PC-9 (cell line): Measurements from ENCODE around the gene EPS8L2. TPM values are rescaled to one million over a fixed set of nuclear protein-coding genes. Genes with fewer than 3 reads are reported as not detected.
A peak's percentile ranks its signal among the peaks of the same experiment; 100 is the strongest.

Experiments used
- BruUV-seq: library from RNA; stranded (reverse); fragments of 400-500 nt; replicated peaks from 2 replicates; lab custom pipeline; 2021; lab: Mats Ljungman, UMichigan
- CTCF ChIA-PET: fragments of 300-600 bp; sonication (Branson Sonifier 250); formaldehyde crosslinking; loops from one replicate; lab custom pipeline; 2022; ENCODE audit warnings: antibody characterized with exemption; lab: Charles Lee
- POLR2A ChIA-PET: fragments of 300-600 bp; sonication (Branson Sonifier 250); formaldehyde crosslinking; loops from one replicate; lab custom pipeline; 2022; ENCODE audit warnings: antibody characterized with exemption; ENCODE audit not compliant: unreplicated experiment; lab: Charles Lee
- DNase-seq, 2 experiments: peaks; one replicate each; pipeline versions ENCODE4 v3.0.0 to v3.0.0-alpha.2; 2015 to 2022; ENCODE audit warnings: mixed read lengths in 1 of 2
- H2AFZ ChIP-seq: fragments of 200-600 bp; sonication (generic); 2 replicates; pipeline ENCODE4 v1.8.1; 2017; ENCODE audit warnings: antibody characterized with exemption
- H3F3A ChIP-seq: fragments of 200-600 bp; sonication (generic); 2 replicates; pipeline ENCODE4 v1.8.1; 2017; ENCODE audit warnings: antibody characterized with exemption, mild to moderate bottlenecking, low read depth; ENCODE audit not compliant: insufficient read depth
- H3K27ac ChIP-seq: fragments of 200-600 bp; sonication (generic); 2 replicates; pipeline ENCODE4 v1.6.1; 2016; ENCODE audit warnings: mixed run types
- H3K27me3 ChIP-seq: fragments of 200-600 bp; sonication (generic); 2 replicates; pipeline ENCODE4 v1.6.1; 2016; ENCODE audit warnings: low read depth, mixed run types; ENCODE audit not compliant: insufficient read depth
- H3K36me3 ChIP-seq: fragments of 200-600 bp; sonication (generic); 2 replicates; pipeline ENCODE4 v1.6.1; 2016; ENCODE audit warnings: low read depth, mixed run types
- H3K4me1 ChIP-seq: fragments of 200-600 bp; sonication (generic); replicated peaks from 2 replicates; pipeline ENCODE4 v1.6.1; 2016; ENCODE audit warnings: mixed run types; ENCODE audit not compliant: insufficient read depth
- H3K4me2 ChIP-seq: fragments of 200-600 bp; sonication (generic); 2 replicates; pipeline ENCODE4 v1.6.1; 2017; ENCODE audit warnings: mixed run types
- H3K4me3 ChIP-seq: fragments of 200-600 bp; sonication (generic); 2 replicates; pipeline ENCODE4 v1.6.1; 2016; ENCODE audit warnings: mixed run types
- H3K79me2 ChIP-seq: fragments of 200-600 bp; sonication (generic); 2 replicates; pipeline ENCODE4 v1.6.1; 2017; ENCODE audit warnings: low read depth, mixed run types
- H3K9me2 ChIP-seq: fragments of 200-600 bp; sonication (generic); 2 replicates; pipeline ENCODE4 v1.8.1; 2017; ENCODE audit warnings: mild to moderate bottlenecking; ENCODE audit not compliant: insufficient read depth
- H3K9me3 ChIP-seq: fragments of 200-600 bp; sonication (generic); 2 replicates; pipeline ENCODE4 v1.8.1; 2016; ENCODE audit warnings: low read depth; ENCODE audit not compliant: insufficient read depth
- H4K20me1 ChIP-seq: fragments of 200-600 bp; sonication (generic); 2 replicates; pipeline ENCODE4 v1.8.1; 2017; ENCODE audit not compliant: insufficient read depth
- EZH2 ChIP-seq: fragments of 200-600 bp; sonication (generic); IDR thresholded peaks from 2 replicates; pipeline ENCODE4 v1.8.0; 2017; ENCODE audit warnings: antibody characterized with exemption, low read depth
- intact Hi-C: fragments of 100-400 bp; cut with micrococcal nuclease; formaldehyde crosslinking; loops from one replicate; pipeline ENCODE4 v1.10.0; 2022; ENCODE audit not compliant: unreplicated experiment
- total RNA-seq: library from RNA; stranded (reverse); gene quantifications from 2 replicates; pipeline ENCODE4 v1.2.3, GENCODE V29; 2021
- TF ChIP-seq, protein P1 (sequence below): fragments of 200-600 bp; sonication (generic); conservative IDR thresholded peaks from 2 replicates; pipeline ENCODE4 v1.6.1; 2017; ENCODE audit warnings: mixed run types, antibody characterized with exemption, mild to moderate bottlenecking, moderate library complexity

Gene EPS8L2
- total RNA-seq, 1 experiment from 2014 or later: 229 TPM

DNA sequence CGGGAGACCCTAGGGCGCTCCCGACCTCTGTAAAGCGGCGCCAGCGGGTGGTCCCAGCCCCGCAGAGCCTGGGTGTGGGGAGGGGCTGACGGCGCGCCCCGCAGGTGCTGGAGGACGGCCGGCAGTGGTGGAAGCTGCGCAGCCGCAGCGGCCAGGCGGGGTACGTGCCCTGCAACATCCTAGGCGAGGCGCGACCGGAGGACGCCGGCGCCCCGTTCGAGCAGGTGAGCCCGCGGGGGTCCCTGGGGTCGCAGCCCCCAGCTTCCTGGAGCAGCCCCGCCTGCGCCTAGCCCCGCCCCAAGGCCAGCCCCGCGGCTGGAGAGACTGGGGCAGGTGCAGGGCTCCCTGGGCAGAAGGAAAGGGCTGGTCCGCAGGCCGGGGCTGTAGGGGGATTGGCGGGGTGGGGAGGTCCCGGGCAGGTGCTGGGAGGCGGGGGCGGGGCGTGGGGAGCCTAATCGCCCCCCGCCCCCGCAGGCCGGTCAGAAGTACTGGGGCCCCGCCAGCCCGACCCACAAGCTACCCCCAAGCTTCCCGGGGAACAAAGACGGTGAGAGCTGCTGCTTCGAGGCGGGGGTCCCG, 19.7 kb downstream of the EPS8L2 start:
- POLR2A ChIA-PET: interaction anchor here (0.5 to 1.4 kb wide), 5 partner anchors 19 to 84 kb away, joined by 3 to 8 read pairs (median 5); partner anchors contain the start of genes DEAF1, RPLP2, TALDO1 and TMEM80
- BruUV-seq: no TSS peak
- peaks cover 31% of the 10 kb centered on the region for H3K4me1 ChIP-seq

DNA sequence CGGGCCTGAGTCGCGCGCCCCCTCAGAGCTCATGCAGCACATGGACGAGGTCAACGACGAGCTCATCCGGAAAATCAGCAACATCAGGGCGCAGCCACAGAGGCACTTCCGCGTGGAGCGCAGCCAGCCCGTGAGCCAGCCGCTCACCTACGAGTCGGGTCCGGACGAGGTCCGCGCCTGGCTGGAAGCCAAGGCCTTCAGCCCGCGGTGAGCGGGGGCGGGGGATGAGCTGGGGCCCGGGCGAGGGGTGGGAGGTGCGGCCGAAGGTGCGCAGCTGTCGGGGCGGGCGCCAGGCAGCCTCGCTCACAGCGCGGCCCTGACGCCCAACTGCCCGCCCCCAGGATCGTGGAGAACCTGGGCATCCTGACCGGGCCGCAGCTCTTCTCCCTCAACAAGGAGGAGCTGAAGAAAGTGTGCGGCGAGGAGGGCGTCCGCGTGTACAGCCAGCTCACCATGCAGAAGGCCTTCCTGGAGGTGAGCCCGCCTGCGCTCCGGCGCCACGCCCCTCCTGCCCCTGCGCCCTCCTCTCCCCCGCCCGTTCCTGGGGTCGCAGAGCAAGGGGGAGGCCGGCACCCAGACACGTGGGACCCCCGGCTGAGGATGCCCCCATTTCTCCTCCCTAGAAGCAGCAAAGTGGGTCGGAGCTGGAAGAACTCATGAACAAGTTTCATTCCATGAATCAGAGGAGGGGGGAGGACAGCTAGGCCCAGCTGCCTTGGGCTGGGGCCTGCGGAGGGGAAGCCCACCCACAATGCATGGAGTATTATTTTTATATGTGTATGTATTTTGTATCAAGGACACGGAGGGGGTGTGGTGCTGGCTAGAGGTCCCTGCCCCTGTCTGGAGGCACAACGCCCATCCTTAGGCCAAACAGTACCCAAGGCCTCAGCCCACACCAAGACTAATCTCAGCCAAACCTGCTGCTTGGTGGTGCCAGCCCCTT, 20.5 kb downstream of the EPS8L2 start:
- H3K9me2 ChIP-seq: no peaks in the 10 kb centered on the region
- peak overlapping the region; percentile 90 for H3K4me2 ChIP-seq
- peak; percentile 85 to 95 for DNase-seq

More for the DNA sequence above, 19.7 kb downstream of the EPS8L2 start:
- peak overlapping the region; percentile 90 for H3K4me2 ChIP-seq
- H2AFZ ChIP-seq: no peak overlapping the region
- H3K79me2 ChIP-seq: 0 out of 2 replicates have a peak, but pooled peaks cover 4% of the 10 kb centered on the region
- no peak overlapping the region for H3K4me3 ChIP-seq
- intact Hi-C loops: loop anchor here (2.0 to 10.0 kb wide), 2 partner anchors 29 to 161 kb away; partner anchors contain the start of genes LMNTD2 and RASSF7
- CTCF ChIA-PET: interaction anchor here (1.3 kb wide), 1 partner anchor 30 kb away, joined by 18 read pairs; the partner anchor contains the start of genes DEAF1 and TMEM80
- H4K20me1 ChIP-seq: no peaks in the 10 kb centered on the region
- no peak for DNase-seq
- TF ChIP-seq EZH2: no peak
- TF ChIP-seq, protein P1, sequence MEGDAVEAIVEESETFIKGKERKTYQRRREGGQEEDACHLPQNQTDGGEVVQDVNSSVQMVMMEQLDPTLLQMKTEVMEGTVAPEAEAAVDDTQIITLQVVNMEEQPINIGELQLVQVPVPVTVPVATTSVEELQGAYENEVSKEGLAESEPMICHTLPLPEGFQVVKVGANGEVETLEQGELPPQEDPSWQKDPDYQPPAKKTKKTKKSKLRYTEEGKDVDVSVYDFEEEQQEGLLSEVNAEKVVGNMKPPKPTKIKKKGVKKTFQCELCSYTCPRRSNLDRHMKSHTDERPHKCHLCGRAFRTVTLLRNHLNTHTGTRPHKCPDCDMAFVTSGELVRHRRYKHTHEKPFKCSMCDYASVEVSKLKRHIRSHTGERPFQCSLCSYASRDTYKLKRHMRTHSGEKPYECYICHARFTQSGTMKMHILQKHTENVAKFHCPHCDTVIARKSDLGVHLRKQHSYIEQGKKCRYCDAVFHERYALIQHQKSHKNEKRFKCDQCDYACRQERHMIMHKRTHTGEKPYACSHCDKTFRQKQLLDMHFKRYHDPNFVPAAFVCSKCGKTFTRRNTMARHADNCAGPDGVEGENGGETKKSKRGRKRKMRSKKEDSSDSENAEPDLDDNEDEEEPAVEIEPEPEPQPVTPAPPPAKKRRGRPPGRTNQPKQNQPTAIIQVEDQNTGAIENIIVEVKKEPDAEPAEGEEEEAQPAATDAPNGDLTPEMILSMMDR: no peak
- H3K36me3 ChIP-seq: no peaks in the 10 kb centered on the region
- H3K27me3 ChIP-seq: no peaks in the 10 kb centered on the region
- no peaks in the 10 kb centered on the region for H3K9me3 ChIP-seq
- H3K9me2 ChIP-seq: no peaks in the 10 kb centered on the region
- H3K27ac ChIP-seq: peak overlapping the region; percentile 91
- peaks cover 16% of the 10 kb centered on the region for H3F3A ChIP-seq

More for the DNA sequence above, 20.5 kb downstream of the EPS8L2 start:
- H3K9me3 ChIP-seq: no peaks in the 10 kb centered on the region
- TSS peak; percentile 47 for BruUV-seq
- H3K4me3 ChIP-seq: peak overlapping the region; percentile 58; the same call in 1 of the 2 replicates
- ChIA-PET POLR2A (interaction anchor here (0.5 to 1.4 kb wide), 8 partner anchors 14 to 83 kb away, joined by 3 to 8 read pairs (median 4); partner anchors contain the start of genes DEAF1, RPLP2, TALDO1 and TMEM80), CTCF (interaction anchor here (0.7 to 1.3 kb wide), 3 partner anchors 22 to 172 kb away, joined by 3 to 18 read pairs (median 7); partner anchors contain the start of genes DEAF1 and TMEM80)
- H3K36me3 ChIP-seq: no peaks in the 10 kb centered on the region
- H4K20me1 ChIP-seq: no peaks in the 10 kb centered on the region
- TF ChIP-seq, protein P1: no peak
- TF ChIP-seq EZH2: no peak
- H3K27me3 ChIP-seq: no peaks in the 10 kb centered on the region
- intact Hi-C loops: loop anchor here (2.0 to 10.0 kb wide), 2 partner anchors 30 to 162 kb away; partner anchors contain the start of genes LMNTD2 and RASSF7
- H3K79me2 ChIP-seq: 0 out of 2 replicates have a peak, but pooled peaks cover 4% of the 10 kb centered on the region
- no peak overlapping the region for H2AFZ ChIP-seq
- peaks cover 16% of the 10 kb centered on the region for H3F3A ChIP-seq
- peaks cover 31% of the 10 kb centered on the region for H3K4me1 ChIP-seq
- peak overlapping the region; percentile 91 for H3K27ac ChIP-seq
